Measurements from ENCODE around the gene PRKAR1B. TPM values are rescaled to one million over a fixed set of nuclear protein-coding genes. Genes with fewer than 3 reads are reported as not detected.

PRKAR1B gene
- total RNA-seq, 1 donor from 2014 or later = 14.7 TPM

- H3K27me3 ChIP-seq (ENCODE audit: insufficient read depth, low read length) = no peaks in the 10 kb centered on the region
- Mint-ChIP-seq H3K27ac (ENCODE audit: unreplicated experiment) (no peak overlapping the region), H3K36me3 (ENCODE audit: low read depth, unreplicated experiment) (peaks cover 12% of the 10 kb centered on the region), H3K4me1 (ENCODE audit: low read depth, unreplicated experiment) (no peaks in the 10 kb centered on the region), H3K4me3 (ENCODE audit: unreplicated experiment) (no peak overlapping the region), H3K9me3 (ENCODE audit: unreplicated experiment) (no peaks in the 10 kb centered on the region), H3K27me3 (ENCODE audit: low read depth, unreplicated experiment) (peaks cover 2% of the 10 kb centered on the region)
- H3K4me2 ChIP-seq (ENCODE audit: low read length) = no peak overlapping the region
- H4K20me1 ChIP-seq (ENCODE audit: insufficient read depth, low read length) = no peaks in the 10 kb centered on the region
- no peak for TF ChIP-seq CTCF (IDR thresholded peaks at IDR 0.05; ENCODE audit: insufficient read depth, low read depth, low read length)
- TF ChIP-seq EZH2 (IDR thresholded peaks at IDR 0.05; ENCODE audit: insufficient read depth, low read length) = no peak
- no peaks in the 10 kb centered on the region for H3K79me2 ChIP-seq (ENCODE audit: insufficient read depth, low read length)
- H3K9me3 ChIP-seq (ENCODE audit: insufficient read depth, low read depth, low read length) = no peaks in the 10 kb centered on the region
- H3K4me3 ChIP-seq (ENCODE audit: insufficient read depth, low read depth, low read length) = no peak overlapping the region
- no peak overlapping the region for H3K27ac ChIP-seq (ENCODE audit: low read depth, low read length)
- H3K4me1 ChIP-seq (ENCODE audit: insufficient read depth, low read length) = no peaks in the 10 kb centered on the region
- no peak for FAIRE-seq
- no peak for DNase-seq (ENCODE audit: low read depth)
- H3K9ac ChIP-seq (ENCODE audit: low read length) = no peak overlapping the region
- no peaks in the 10 kb centered on the region for H3K36me3 ChIP-seq (ENCODE audit: insufficient read depth, low read length)
- H2AFZ ChIP-seq (ENCODE audit: low read depth, low read length) = no peak overlapping the region
Measured at GRCh38 chr7:577278-577665, 149.8 kb downstream of the PRKAR1B start.

- Histone ChIP-seq H3K4me2 (ENCODE audit: low read length) (no peak overlapping the region), H4K20me1 (ENCODE audit: insufficient read depth, low read length) (no peaks in the 10 kb centered on the region), H3K9me3 (ENCODE audit: insufficient read depth, low read depth, low read length) (no peaks in the 10 kb centered on the region), H3K79me2 (ENCODE audit: insufficient read depth, low read length) (no peaks in the 10 kb centered on the region), H3K27ac (ENCODE audit: low read depth, low read length) (no peak overlapping the region), H3K9ac (ENCODE audit: low read length) (no peak overlapping the region), H3K36me3 (ENCODE audit: insufficient read depth, low read length) (no peaks in the 10 kb centered on the region), H2AFZ (ENCODE audit: low read depth, low read length) (no peak overlapping the region), H3K4me3 (ENCODE audit: insufficient read depth, low read depth, low read length) (no peak overlapping the region), H3K4me1 (ENCODE audit: insufficient read depth, low read length) (no peaks in the 10 kb centered on the region), H3K27me3 (ENCODE audit: insufficient read depth, low read length) (no peaks in the 10 kb centered on the region)
- H3K4me1 Mint-ChIP-seq (ENCODE audit: low read depth, unreplicated experiment) = no peaks in the 10 kb centered on the region
- TF ChIP-seq EZH2 (IDR thresholded peaks at IDR 0.05; ENCODE audit: insufficient read depth, low read length) (no peak), CTCF (IDR thresholded peaks at IDR 0.05; ENCODE audit: insufficient read depth, low read depth, low read length) (no peak)
- peaks cover 2% of the 10 kb centered on the region for H3K27me3 Mint-ChIP-seq (ENCODE audit: low read depth, unreplicated experiment)
- H3K9me3 Mint-ChIP-seq (ENCODE audit: unreplicated experiment) = no peaks in the 10 kb centered on the region
- H3K27ac Mint-ChIP-seq (ENCODE audit: unreplicated experiment) = no peak overlapping the region
- H3K36me3 Mint-ChIP-seq (ENCODE audit: low read depth, unreplicated experiment) = peaks cover 12% of the 10 kb centered on the region
- H3K4me3 Mint-ChIP-seq (ENCODE audit: unreplicated experiment) = no peak overlapping the region
- no peak for FAIRE-seq
- no peak for DNase-seq (ENCODE audit: low read depth)
Measured at GRCh38 chr7:576524-577277, 150.4 kb downstream of the PRKAR1B start.

Measured in astrocyte (in vitro differentiated cells and primary cell).